ENCODE results near the gene C2orf74.

- no peak for TF ChIP-seq GATA2 (IDR thresholded peaks at IDR 0.05; ENCODE audit: low read depth, low read length)
- TF ChIP-seq GATA3 (IDR thresholded peaks at IDR 0.05; ENCODE audit: low read depth, low read length) = no peak
Measured at GRCh38 chr2:61176755-61177726, 15.1 kb downstream of the C2orf74 start.
